A204.1 (cell line): ENCODE data around the gene TMC4.
"Not testable (repeated sequence)": the region's sequence is repeated elsewhere in the genome, so short reads cannot be mapped to it uniquely, and the experiment has no call there.

Source experiments
- FAIRE-seq: peaks from 2 replicates; lab custom pipeline; 2012; peaks lifted over from hg19 to GRCh38; lab: Jason Lieb, UNC

TMC4 gene, protein sequence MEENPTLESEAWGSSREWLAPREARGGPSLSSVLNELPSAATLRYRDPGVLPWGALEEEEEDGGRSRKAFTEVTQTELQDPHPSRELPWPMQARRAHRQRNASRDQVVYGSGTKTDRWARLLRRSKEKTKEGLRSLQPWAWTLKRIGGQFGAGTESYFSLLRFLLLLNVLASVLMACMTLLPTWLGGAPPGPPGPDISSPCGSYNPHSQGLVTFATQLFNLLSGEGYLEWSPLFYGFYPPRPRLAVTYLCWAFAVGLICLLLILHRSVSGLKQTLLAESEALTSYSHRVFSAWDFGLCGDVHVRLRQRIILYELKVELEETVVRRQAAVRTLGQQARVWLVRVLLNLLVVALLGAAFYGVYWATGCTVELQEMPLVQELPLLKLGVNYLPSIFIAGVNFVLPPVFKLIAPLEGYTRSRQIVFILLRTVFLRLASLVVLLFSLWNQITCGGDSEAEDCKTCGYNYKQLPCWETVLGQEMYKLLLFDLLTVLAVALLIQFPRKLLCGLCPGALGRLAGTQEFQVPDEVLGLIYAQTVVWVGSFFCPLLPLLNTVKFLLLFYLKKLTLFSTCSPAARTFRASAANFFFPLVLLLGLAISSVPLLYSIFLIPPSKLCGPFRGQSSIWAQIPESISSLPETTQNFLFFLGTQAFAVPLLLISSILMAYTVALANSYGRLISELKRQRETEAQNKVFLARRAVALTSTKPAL

DNA sequence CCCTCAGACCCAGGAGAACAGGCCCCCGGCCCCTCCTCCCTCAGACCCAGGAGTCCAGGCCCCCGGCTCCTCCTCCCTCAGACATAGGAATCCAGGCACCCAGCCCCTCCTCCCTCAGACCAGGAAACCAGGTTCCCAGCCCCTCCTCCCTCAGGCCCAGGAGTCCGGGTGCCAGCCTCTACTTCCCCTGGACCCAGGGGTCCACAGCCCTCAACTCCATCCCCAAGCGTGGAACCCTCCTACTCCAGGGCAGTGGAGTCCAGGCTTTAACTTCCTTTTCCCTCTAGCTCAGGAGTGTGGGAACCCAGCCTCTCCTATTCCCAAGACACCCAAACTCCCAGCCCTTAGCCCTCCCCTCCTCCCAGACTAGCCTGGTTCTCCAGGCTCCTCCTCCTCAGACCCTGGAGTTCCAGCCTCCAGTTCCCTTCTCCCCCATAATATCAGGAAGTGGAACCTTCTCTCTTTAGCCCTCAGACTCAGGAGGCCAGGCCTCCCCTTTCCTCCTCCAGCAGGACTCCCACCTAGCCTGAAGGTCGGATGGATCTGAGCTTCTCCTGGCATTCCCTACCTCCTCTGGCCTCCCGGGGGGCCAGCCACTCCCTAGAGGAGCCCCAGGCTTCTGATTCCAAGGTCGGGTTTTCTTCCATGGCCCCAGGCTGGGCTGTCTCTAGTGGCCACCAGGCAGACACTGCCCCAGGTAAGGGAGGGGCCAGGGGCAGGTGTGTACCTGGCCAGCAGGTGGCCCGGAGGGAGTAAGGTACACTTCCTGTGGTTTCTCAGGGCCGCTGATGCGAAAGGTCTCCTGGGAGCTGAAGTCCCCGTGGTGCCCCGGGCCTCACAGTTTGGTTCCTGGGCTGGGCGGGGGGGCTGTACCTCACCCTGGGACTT, at the start of gene TMC4:
Gene TMC4 (minus strand): TSS at position 690 of the 888 bp plus-strand sequence. CDS start 43 bp downstream, at position 647.
- FAIRE-seq = no peak

DNA sequence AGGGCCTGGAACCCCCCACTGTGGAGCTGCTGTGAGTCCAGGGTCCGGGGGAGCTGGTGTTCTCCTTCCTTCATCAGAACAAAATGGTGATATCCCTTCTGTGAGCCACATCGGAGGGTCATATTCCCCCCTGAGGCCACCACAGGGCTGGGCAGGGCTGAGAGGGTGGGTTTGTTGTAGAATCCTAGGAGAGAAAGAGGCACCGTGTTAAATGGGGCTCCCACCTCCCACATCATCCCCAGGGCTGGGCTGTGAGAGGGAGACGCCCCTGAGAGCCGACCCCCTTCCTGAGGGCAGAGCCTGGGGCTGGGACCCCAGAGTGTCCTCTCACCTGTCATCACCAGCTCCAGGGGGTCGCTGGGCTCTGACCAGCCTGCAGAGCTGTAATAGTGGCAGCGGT, 49.0 kb upstream of the TMC4 start:
- FAIRE-seq = not testable (repeated sequence)

DNA sequence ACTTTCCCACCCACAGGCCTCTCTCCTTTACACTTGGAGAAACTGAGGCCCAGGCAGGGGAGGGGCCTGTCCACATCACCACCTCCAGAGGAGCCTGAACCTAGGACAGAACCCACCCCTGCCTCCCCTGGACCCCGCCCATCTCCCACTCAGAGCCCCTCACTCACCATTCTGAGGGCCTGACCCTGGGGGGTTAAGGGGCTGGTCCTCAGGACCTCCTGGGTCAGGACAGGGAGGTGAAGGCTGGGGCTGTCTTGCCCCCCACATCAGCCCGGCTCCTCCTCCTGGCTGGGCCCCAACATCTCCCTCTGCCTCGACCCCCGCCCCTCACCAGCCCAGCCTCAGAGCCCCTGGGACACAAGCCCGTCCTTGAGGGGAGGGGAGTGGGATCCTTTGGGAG, 46.7 kb upstream of the TMC4 start:
- not testable (repeated sequence) for FAIRE-seq

DNA sequence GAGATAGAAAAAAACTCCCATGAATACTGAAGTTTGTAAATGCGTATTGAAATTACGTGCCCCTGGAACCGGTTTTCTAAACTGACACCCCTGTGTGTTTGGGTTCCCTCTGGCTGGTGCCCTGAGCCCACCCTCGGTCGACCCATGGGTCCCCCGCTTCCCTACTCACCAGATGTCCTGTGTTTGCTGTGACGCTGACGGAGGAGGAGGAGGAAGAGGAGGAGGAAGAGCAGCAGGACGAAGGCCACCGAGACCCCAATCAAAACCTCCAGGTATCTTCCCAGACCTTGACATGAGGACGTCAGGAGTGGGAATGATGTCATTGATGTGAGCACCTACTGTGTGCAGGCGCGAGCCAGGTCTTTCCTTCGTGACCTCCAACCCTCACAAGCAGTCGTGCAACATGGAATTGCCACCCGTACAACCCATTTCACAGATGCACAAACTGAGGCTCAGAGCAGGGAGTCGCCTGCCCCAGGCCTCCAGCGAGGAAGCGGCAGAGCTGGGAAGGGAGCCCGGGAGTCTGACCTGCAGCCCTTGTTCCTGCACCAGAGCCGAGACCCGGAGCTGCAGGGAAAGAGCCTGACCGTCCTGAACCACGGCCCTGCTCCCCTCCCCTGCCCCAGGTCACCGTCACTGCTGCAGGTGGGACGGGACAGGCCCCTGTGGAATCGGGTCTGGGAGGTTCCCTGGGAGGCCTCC, 46.2 kb upstream of the TMC4 start:
- no peak for FAIRE-seq

DNA sequence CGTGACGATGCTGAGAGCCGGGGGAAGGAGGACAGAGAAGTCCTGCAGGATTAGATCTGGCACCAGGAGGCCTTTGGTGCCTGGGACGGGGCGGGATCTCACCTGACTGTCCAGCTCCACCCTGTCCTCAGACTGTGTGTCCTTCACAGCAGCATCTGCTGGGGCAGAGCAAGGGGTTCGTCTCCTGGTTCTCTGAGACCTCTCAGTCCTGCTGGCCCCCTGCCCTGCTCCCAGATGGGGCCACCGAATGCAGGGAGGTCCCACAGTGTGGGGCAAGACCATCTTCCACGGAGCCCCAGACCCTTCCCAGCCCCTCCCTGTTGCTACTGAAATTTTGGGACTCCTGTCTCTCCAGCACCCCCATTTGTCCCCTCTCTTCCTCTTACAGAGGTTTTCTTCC, 45.3 kb upstream of the TMC4 start:
- no peak for FAIRE-seq

DNA sequence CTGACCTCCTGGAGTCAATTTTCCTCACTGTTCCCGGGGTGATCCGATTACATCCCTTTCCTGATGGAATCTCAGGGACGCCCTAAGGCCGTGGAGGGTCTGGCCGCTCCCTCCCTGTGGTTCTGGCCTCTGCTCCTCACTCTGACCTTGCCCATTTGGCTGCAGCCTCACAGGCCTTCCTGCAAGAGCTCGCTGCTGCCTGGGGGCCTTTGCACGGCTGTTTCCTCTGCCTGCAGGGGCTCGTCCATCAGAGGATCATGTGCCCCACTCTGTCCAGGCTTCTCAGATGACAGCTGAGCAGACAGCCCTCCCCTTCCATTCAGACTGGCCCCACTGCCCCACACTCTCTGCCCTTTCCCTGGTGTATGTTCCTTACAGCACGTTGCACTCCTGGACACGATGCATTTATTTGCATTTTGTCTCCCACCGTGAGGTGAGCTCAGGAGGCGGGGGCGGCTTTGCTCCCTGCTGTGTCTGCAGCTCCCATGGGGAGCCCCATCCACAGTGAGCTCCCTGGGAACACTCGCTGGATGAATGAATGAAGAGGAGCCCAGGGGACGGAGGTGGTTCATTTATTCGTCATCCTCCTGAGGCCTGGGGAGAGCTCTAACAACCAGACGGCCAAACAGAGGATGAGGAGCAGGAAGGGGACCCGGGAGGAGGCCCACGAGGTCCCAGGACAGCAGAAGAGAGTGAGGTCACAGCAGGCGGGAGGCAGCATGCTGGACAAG, 44.7 kb upstream of the TMC4 start:
- FAIRE-seq = not testable (repeated sequence)

DNA sequence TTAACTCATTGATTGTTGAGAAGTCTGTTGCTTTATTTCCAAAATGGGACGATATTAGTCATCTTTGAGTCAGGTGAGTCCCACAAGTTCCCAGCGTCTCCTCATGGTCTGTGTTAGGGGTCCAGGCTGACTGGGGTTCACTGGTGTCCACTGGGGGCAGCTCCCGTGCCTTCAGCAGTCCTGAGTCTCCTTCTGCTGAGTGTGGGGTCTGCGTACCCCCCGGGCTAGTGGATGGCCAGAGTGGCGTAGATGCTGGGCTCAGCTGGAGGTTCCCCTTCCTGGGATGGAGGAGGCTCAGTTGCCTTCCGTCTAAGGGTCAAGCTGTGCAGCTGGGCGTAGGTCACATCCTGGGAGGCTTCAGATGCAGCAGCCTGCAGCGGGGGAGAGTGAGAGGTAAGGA, 43.9 kb upstream of the TMC4 start:
- no peak for FAIRE-seq

DNA sequence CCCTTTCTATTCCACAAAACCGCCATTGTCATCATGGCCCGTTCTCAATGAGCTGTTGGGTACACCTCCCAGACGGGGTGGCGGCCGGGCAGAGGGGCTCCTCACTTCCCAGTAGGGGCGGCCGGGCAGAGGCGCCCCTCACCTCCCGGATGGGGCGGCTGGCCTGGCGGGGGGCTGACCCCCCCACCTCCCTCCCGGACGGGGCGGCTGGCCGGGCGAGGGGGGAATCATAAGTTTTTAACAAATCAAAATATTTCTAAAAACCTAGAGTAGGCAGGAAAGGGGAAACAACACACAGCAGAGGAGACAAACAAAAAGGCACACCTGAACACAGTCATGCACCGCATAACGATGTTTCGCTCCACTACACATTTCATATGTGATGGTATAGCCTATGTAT, 41.8 kb upstream of the TMC4 start:
- FAIRE-seq = not testable (repeated sequence)

DNA sequence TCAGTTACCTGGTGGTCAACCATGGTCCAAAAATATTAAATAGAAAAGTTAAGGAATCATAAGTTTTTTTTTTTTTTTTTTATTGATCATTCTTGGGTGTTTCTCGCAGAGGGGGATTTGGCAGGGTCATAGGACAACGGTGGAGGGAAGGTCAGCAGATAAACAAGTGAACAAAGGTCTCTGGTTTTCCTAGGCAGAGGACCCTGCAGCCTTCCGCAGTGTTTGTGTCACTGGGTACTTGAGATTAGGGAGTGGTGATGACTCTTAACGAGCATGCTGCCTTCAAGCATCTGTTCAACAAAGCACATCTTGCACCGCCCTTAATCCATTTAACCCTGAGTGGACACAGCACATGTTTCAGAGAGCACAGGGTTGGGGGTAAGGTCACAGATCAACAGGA, 41.3 kb upstream of the TMC4 start:
- not testable (repeated sequence) for FAIRE-seq

DNA sequence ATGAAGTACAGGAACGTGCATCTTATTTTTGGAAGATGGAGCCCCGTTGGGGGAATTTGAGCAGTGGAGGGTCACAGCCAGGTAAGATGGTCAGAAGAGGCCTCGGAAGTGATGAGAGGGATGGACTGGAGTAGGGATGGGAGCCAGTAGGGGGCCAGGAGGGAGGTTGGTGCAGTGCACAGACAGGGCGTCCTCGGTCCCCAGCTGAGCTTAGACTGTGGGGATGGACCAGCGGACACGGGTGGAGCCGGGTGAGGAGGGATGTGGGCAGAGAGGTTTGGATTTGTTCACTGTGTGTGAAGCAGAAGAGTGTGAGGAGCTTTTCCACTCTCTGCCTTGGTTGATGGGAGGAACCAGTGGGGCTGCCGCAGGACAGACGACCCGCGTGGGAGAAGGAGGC, 38.3 kb upstream of the TMC4 start:
- no peak for FAIRE-seq

DNA sequence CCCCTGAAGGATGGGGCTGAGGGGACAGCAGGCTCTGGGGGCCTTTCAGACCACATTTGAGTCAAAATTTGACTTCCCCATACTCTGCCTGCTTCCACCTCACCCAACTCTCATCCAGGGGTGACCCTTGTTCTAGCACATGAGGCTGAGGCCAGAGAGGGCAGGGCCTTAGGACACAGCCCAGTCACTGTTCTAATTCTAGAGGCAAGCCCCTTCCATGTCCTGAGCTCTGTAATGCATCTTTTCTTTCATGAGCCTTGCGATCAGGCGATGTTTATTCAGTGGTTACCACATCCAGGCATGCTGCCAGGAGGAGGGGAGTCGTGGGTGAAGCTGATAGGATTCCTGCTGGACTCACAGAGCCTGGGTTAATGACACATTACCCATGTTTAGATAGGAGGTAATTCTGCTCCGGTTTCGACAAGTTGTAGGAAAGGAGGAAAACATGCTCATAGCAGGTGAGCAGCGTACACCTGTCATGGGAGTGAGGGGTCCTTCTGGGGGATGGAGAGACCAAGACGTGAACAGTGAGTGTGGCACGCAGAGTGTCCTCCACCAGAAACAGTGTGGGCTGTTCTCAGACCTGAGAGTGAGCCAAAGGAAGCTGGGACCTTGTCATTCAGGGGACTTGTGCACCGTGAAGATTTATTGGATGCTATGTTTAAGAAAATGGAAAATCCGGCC, 37.0 kb upstream of the TMC4 start:
- FAIRE-seq = no peak

DNA sequence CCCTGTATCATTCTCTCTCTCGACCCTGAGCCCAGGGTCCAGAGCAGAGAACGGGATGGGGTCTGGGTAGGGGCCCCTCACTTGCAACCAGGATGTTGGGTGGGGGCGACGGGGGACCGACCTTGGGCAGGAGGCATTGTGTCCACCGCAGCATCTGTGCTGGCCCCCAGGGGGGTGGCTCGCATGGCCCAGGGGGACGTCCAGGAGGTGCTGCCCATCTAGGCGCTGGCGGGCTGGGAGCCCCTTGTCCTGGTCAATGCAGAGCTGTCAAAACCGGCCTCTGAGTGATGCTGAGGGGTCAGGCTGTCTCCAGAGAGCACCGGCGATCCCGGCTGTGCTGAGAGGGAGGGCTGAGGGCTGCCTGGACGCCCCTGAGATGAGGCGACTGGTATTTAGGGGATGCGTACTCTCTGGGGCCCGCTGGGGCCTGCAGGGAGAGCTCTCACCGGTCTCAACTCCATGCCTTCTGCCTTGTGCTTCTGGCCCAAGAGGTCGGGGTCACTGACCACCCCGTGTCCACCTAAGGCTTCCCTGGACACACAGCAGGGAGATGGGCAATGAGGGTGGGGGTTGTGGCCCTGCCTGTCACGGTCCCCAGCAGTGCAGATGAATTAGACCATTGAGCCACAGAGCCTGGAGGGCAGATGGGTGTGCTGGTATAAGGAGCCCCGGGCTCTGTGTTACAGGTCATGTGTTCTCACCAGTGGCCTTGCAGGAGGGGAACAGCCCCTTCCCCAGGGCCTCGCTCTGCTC, 36.3 kb upstream of the TMC4 start:
- FAIRE-seq = no peak

DNA sequence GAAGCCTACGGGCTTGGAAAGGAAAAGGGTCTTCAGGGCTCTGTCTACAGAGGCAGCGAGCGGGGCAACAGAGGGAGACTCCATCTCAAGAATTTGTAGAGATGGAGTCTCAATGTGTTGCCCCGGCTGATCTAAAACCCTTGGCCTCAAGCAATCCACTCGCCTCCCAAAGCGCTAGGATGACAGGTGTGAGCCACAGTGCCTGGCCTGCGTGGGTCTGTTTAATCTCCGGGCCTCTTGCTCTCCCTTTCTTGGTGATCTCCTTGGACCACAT, 35.8 kb upstream of the TMC4 start:
- FAIRE-seq = no peak

DNA sequence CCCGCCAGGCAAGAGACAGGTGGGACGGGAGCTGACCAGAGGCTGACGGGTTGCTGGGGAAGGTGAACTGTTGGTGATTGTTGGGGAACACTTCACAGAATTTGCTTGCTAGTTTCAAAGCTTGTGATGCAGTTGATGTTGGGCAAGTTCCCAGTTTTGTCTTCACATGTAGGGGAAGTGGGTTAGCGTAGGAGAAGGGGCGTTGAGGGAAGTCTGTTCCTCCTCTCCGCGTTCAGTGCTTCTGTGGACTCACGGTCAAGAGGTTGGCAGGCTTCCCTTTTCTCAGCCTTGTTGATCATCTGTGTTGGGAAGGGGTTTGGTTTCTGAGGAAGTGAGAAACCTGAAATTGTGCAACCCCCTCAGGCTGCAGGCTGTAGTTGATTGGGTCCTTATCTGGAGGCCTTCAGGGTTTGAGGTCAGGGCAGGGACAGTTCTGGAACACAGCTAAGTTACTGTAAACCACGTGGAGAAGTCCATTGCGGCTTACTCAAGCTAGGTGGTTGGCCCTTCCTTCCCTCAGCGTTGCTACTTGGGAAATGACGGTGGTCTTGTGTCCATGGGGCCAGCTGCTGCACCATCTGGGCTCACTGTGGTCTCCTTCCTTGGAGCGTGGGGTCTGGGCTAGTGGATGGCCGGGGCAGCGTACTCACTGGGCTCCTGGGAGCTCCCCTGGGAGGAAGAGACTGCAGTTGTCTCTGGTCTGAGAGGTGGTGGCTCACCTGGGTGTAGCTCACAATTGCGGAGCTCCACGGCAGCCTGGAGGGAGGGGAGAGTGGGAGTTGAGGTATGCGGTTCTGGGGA, 35.2 kb upstream of the TMC4 start:
- no peak for FAIRE-seq

DNA sequence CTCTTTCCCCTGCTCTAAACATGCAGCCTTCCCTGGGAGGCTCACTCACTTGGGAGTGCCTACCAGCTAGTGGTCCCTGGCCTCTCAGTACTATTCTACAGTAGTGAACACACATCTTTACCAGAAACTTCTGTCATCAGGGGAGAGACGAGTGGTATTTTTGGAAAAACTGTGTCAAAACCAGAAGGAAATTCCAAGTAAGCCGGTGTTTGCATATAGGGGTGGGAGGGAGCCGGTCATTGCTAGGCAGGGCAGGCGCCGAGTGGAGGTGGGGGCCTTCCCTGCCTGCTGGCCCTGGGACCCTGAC, 34.7 kb upstream of the TMC4 start:
- no peak for FAIRE-seq

DNA sequence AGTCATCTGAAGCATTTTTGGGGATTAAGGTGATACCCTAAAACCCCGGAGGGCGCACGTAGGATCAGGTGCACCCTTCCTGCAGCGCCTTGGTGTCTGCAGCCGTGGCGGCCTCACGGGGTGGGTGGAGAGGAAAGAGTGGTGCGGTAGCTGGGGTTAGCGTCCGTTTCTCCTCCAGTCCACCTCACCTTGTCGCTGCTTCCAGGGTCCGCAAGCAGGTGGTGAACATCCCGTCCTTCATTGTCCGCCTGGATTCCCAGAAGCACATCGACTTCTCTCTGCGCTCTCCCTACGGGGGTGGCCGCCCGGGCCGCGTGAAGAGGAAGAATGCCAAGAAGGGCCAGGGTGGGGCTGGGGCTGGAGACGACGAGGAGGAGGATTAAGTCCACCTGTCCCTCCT, 34.2 kb upstream of the TMC4 start:
- FAIRE-seq = not testable (repeated sequence)

DNA sequence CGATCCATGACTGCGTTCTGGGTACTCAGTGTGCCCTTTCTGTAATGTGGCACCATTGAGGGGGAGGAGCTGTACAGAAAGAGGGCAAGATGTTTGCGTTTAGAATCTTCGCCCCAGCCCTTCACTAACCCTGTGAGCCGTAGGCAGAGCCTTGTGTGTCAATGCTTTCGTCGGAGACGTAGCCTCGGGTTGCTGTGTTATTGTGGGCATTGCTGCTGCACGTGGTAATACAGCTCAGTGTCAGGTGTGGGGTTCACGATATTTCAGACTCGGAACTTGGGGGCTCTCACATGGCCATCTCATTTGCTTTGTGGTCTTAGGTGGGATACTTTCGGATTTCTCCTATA, 33.8 kb upstream of the TMC4 start:
- no peak for FAIRE-seq

DNA sequence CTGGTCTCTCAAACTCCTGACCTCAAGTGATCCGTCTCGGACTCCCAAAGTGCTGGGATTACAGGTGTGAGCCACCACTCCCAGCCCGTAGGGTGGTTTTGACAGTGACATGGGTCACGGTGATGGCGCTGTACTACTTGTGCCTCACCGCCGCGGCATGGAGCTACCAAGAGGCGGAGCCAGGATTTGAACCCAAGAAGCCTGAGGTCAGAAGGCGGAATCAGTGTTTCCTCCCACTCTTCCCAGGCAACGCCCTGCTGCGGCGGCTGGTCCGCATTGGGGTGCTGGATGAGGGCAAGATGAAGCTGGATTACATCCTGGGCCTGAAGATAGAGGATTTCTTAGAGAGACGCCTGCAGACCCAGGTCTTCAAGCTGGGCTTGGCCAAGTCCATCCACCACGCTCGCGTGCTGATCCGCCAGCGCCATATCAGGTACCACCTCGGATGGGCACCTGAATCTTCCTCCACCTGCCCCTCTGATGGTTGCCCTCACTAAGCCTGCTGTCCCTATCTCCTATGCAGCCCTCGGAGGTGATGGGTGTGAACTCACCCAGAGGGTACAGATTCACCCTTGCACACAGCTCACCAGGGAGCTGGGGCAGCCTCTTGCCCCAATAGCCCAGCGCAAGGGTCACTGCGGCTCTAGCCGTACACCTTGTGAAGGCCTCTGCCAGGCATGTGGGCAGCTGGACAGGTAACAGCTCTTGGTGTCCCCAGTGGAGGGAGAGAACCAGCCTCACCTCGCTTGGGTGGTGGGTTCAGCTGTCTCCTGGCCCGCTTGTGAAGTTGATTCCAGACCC, 33.3 kb upstream of the TMC4 start:
- no peak for FAIRE-seq
